HCEC 1CT (cell line): ENCODE results near the gene FGFR2.

Experiments used
- DNase-seq: peaks from one replicate; pipeline ENCODE4 v3.0.0-alpha.2; 2017

Gene FGFR2

DNA sequence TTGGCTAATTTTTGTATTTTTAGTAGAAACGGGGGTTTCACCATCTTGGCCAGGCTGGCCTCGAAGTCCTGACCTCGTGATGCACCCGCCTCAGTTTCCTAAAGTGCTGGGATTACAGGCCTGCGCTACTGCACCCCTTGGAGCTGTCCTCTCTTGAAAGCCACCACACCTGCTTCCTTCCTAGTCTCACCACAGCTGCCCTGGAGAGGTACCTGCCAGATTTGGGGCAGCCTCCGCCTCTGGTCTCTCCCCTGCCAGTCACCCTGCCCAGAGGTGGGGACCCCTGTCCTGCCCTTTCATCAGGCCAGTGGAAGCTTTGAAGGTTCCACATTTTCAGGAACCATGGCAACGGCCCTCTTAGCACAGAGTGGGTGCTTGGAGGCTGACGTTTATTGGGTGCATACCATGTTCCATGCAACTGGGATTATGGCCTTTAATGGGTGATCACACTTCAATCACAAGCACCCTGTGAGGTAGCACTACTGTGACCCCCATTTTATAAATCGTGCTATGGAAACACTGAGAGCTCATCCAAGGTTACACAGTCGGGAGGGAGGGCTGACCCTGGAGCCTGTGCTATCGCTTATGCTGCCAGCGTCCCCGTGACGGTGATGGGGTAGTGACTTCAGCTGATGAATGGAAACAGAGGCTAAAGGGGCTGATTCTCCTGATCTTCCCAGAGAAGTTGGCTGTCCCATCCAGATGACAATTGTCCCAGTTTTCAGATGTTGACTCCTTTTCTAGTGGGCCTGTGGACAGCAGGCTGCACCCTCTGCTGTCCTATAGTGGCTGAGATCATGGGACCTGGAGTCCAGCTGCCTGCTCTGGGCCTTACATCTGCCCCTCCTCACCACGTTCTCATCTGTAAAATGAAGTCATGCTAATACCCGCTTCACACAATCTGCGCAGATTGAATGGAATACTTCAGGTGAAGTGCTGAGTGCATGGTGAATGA is 11.5 kb upstream of the FGFR2 start:
- no peak for DNase-seq

- DNase-seq: no peak
These were observed 10.4 kb upstream of the FGFR2 start for GRCh38 chr10:121608469-121609190.

DNA sequence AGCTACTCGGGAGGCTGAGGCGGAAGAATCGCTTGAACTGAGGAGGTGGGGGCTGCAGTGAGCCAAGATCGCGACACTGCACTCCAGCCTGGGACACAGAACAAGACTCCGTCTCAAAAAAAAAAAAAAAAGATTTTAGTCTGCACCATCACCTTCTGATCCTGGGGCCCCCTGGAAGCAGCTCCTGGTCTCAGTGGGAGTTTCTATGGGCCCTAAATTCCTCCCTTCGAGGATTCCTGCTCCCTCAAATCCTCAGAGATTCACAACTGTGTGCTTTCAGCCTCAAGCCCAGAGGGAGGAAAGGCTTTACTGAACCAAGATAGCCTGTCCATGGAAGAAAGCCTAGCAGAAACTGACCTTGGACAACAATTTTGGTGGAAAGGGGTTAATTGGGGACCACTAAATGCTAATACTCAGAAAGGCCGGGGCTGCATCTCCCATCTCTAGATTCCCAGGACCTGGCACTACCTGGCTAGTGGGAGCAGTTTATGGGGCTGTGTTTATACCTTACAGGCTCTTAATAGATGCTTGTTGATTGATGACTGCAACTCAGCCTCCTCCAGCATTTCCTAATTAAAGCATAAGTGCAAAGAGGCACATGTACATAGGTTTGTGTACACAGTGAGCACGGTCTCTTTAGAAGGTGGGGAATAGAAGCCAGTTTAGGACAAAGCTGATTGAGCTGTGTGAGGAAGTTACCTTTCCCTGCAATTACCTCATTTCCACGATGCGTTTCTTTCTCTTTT is 9.2 kb upstream of the FGFR2 start:
- no peak for DNase-seq

DNA sequence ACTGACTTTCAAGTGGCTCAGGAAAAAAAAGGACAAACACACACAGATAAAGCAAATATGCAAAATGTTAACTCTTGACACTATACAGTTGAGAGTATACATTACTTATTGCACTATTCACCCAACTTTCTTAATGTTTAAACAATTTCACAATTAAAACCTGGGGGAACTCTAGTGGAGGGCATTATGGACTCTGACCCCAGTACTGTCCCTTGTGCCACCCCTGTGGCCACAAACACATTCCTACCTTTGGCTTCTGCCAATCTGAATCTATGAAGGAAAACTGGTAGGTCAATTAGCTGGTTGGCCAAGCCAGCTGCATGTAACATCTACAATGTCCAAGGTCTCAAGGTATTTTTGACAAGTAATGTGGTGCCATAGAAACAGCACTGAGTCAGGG is 7.5 kb upstream of the FGFR2 start:
- no peak for DNase-seq

DNA sequence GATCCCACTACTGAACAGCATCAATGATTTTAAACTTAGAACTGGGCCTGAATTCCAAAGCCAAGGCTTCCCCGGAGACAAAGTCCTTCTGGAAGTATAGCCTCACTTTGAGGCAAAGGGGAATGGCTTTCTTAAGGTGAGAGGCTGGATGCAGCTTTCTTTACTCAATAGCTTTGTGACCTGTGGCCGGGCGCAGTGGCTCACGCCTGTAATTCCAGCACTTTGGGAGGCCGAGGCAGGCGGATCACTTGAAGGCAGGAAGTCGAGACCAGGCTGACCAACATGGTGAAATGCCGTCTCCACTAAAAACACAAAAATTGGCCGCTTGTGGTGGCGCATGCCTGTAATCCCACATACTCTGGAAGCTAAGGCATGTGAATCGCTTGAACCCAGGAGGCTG is 3.2 kb upstream of the FGFR2 start:
- no peak for DNase-seq

DNA sequence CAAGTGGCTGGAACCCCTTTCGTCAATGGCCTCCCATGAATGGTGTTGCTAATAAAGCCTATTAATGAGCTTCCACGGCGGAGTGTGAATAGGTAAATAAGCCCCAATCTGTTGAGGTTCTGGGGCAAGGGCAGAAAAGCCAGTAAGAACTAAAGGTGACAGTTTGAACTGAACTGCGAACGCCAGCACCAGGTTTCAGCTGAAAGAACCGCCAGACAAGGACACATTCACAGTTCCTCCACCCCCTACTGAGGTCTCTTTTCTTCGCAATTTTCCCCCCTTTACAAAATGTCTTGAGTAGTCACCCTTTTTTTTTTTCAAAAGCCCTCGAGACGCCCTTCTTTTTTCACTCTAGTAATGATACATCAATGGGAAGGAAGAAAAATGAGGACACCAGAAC is 2.4 kb upstream of the FGFR2 start:
- DNase-seq: no peak

DNA sequence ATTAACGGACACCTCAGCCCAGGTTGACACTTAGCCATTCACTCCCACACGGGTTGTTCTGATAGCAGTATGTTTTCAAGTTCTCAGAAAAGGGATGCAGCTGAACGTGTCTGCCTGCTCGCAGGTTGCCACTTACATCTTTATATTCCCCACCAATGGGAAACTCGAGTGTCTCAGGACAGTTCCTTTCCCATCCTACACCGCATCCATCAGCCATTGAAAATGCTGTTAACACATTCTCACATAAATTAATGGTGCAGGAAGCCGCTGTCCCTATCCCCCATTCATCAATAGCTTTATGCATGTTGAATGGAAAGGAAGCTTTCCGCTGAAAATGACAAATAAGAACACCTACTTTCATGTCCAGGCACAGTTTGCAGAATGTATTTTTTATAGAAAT is 1.7 kb upstream of the FGFR2 start:
- DNase-seq: no peak

DNA sequence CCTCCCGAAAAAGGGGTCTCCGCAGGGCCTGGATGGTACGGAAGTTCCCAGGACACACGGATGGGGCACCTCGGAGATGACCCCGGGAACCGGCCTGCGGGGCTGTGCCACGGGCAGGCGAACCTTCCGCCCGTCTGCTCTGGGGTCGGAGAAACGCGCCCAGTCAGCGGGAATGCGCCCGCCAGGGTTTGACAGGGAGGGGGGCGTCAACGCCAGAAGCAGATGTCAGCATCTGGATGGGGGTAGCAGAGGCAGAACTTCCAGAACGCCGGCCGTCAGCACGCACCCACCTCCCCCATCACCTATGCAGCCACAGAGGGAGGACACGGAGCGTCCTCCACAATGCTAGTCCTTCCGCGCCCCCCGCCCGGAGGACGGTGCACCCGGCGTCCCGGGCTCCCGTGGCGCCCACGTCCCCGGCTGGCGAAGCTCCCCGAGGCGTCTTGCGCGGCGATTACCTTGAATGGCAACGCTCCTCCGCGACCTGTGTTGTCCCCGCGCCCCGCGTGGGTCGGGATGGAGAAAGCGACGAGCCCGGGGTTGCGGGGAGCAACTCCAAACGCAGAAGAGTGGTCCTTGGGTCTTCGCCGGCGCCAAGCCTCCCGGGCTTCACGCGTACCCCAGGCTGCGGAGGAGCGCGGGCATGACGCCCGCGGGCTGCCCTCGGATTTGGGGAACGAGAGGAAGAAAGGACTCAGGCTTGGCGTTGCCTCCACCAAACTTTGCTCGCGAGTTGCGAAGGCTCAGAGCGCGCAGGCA is 561 bp downstream of the FGFR2 start:
- no peak for DNase-seq

DNA sequence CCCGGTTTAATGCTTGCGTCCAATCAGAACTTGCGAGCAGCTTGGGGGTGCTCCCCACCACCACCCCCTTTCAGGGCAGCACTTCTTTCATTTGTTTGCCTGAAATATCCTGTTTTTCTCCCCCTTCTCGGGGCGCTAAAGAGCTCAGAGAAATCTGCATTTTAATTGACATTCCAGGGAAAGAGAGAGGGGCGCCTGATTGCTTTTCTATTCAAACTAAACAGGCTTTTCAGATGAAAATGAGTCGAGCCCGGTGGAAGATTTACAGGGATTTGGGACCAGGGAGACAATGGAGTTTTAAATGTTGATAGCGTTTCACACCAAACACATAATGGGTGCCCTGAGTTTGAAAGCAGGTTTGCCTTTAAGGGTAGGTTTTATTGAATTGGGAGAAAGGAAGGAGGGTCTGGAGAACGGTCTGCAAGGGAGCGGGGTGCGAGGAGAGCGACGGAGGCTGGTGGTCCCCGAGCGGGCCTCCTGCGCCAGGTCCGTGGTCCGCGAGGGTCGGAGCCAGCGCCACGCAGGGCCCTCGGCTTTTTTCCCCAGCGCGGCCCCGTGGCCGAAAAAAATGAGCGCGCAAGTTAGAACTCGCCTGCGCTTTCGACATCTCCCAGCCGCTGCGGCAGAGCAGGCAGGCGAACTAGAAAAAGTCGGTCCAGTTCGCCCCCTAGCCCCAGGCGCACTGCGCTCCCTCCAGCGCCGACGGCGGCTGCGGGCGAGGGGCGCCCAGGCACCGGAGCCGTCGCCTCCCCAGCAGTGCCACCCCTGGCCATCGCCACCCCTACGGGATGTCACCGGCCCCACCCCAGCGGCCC is 1.3 kb downstream of the FGFR2 start:
- DNase-seq: no peak

DNA sequence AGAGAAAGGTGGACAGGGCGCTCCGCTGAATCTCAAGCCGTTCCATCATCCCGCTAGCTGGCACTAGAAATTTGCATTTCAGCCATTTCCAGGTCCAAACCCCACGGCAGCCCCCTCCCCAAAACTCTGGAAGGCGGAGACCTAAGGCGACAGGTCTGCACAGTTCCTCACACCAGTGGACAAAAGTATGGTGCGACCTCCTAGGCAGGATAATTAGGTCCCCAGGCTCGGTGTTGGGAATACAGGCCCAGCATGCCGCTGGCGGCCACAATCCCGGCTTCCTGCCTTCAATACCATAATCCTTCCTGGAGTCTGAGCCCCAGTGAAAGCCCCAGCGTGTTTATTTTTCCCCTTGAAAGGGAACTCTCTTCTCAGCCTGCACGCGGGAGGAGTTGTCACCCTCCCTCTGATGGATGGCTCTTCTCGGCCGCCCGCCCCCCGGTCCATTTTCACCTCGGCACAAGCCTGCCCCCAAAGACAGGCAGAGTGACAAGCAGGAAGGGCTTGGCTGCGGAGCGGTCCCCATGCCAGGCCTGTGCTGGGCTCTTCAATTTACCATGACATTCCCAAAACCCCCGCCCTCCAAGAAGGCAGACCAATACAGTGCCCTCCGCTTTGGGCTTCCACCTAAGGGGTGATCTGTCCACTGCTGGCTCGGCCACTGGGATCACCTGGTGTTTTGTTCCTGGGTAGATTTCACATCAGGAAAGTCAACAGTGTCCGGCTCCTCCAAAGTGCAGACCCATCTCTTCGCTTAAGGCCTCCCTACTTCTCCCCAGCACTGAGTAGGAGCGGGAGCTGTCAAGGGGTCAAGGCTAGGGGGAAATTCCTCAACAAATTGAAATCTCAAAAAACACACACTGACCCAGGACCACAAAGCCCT is 2.2 kb downstream of the FGFR2 start:
- no peak for DNase-seq

- no peak for DNase-seq
These were observed 2.9 kb downstream of the FGFR2 start for GRCh38 chr10:121595351-121595805.

DNA sequence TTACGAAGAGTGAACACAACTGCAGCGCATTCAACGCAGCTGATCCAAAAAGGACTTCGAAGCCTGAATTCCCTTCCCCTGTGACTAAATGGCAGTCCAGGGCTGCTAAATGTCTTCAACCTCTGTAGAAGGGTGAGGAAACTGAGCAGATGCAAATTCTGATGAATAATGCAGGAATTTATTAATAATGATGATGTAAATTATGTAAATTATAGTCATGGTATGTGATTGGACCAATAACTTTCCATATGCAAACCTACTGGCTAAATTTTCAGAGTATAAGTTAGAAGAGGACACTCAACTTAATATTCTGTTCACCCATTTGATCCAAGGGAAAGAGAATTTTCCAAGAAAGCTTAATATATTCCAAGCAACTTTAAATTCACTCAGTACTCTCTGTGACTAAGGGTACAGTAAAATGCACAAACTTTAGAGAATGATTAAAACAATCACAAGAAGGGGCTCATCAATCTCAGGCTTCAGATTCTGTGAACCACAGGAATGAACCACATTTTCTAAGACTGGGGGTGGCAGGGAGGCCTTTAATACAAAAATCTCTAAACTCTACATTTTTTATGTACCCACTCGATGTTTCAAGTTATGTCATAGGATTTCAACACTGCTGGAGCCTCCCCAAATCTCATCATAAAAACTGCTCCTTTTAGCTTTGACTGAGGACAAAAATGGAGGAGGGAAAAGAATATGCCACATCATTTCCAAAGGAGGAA is 3.5 kb downstream of the FGFR2 start:
- DNase-seq: no peak

GRCh38 chr10:121594076-121594475 is 4.2 kb downstream of the FGFR2 start:
- no peak for DNase-seq

DNA sequence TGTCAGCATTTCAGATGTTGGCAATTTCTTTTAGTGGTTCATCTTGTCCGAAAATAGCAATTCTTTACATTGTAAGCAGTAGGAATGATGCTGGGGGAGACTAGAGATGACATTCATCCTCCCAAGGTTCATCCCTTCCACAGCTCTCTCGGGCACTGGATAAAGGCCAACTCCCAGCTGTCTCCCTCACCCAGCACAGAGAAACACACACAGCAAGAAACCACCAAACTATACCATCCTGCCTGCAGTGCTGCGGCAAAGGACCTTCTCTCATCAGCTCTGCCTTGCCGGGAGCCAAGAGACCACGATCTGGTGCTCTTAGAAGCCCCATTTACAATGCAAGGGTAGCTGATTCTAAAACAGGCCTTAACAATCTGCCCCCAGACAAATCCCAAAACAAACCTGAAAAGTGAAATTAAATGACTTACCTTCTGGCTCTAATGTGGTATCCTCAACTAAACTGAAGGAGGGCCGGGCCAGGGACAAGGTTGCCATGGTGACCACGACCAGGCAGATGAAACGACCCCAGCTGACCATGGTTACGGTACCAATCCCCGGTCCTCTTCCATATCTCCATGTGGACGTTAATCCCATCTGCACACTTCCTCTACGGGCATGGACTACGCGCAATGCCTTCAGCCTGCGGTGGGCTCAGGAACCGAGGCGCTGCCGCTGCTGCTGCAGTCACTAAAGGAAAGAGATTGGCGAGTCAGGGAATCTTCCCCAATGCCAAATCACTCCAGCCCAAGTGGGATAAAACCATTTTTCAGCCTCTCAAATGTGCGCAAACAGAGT is 4.8 kb downstream of the FGFR2 start:
- DNase-seq: no peak

DNA sequence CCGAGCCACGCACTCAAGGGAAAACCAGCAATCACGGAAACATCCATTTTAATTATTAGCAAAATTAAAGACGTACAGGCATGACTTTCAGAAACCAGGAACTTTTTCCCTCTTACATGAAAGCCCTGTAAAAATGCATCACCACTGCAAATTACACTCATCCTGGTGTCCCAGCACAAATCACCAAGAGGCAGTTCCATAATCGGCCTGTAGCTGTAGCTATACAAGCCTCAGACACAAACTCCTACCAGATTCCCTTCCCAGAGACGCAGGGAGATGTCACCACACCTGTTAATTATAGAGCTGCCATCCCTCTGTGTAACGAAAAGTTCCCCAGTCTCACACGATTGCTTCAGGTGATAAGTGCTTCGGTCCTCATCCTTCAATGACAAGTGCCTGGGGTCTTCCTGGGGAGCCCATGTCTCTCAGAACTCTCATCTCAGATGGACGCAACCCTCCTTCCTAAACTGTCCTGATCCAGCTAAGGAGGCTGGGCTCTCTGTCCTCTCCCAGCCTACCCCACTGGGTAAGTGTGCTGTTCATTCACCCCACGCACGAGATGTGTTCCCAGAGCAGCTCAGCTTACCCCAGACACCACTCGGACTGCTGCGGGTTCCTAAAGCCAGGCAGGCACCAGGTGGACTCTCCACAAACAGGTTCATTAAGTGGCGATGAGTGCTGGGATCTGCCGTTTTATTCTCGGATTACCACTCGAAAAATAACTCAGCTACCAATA is 5.9 kb downstream of the FGFR2 start:
- no peak for DNase-seq

GRCh38 chr10:121591186-121591585 is 7.1 kb downstream of the FGFR2 start:
- no peak for DNase-seq

DNA sequence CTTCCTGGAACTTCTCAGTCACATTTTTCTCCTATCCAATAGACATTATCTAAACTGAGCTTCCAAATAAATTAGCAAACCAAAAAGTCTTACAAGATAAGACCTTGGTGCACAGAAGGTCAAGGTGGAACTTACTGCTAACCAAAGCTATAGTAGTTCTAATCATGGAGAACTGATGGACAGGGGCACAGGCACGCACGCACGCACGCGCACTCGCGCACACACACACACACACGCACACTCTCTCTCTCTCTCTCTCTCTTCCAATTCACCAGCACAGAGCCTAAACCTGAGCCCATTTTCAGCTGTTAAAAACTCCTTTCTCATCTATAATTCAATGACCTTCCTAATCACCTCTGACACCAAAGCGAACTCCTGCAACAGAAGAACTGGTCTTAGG is 7.5 kb downstream of the FGFR2 start:
- DNase-seq: no peak

- no peak for DNase-seq
These were observed 8.7 kb downstream of the FGFR2 start for GRCh38 chr10:121589553-121589952.
